HG02571 (cell line): ENCODE results near the gene VASH1.
"Not testable (repeated sequence)": the region's sequence is repeated elsewhere in the genome, so short reads cannot be mapped to it uniquely, and the experiment has no call there.

Experiments used
- ATAC-seq: cut with Tn5 transposase; IDR thresholded peaks from one replicate; pipeline ENCODE4 v1.9.1; 2021; ENCODE audit warnings: mild to moderate bottlenecking, moderate library complexity; ENCODE audit not compliant: unreplicated experiment

VASH1 gene

DNA sequence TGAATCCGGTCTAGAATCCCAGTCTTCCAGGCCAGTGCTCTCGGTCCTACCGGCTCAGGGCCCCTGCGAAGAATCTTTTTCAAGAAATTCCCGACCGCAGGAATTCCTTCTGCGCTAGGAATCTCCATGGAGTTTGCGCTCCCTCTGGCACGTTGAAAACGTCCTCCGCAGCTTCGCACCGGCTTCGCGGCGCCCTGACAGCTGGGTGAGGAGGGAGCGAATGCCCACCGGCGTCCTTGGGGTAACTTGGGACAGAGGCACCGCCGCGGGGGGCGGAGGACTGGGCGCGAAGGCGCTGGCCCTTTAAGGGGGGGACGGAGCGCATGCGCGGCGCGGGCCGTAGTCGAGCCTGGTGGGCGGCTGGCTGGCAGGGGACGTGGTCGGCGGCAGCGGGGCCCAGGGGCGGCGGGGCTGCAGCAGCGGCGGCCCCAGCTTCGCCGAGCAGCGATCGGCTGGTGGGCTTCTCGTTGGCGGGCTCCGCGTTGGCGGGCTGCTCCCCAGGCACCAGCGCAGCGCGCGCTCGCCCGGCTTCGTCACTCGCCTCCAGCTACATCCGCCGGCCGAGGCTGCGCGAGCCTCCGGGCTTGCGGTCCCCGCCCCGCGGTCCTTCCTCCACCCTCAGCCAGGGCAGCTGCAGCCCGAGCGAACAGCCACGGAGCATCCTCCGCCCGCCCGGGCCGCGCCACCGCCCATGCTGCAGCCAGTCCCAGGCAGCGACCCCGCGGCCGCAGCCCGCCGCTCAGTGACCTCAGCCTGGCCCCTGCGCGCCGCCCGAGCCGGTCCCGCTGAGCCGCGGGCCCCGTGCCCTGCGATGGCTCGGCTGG lies at the start of gene VASH1:
TSS of gene VASH1 (plus strand) at position 333 of the 824 bp plus-strand sequence. CDS start 1,354 bp downstream, outside the sequence.
- ATAC-seq: no peak

DNA sequence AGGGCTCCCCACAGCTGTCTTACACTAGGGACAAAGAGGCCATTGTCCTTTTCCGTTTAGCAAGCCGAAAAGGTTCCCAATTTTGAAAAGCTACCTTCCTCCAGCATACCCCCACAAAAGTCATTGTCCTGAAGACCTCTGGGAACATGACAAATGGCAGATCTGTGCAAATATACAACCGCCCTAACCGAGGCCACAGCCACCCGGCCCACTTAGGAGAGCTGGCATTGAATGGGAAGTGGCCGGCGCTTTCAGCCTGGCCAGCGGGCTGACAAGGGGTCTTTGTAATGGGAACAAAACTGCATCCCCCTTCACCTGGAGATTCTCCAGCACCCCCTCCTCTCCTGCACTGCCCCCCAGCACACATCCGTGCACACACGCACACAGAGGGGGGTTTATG lies 48.1 kb upstream of the VASH1 start:
- ATAC-seq: no peak

DNA sequence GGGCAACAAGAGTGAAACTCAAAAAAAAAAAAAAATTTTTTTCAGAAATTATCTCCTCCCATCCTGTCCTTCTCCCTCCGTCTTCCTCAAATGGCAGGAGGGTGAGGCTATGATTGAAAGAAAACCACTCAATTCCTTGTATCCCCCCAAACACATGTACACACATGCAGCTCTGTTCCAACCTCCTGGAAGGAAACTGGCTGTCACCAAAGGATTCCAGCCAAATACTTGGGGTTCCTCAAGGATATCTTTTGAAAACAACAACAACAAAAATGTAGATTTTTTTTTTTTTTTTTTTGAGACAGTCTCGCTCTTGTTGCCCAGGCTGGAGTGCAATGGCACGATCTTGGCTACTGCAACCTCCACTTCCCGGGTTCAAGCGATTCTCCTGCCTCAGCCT lies 46.8 kb upstream of the VASH1 start:
- no peak for ATAC-seq

DNA sequence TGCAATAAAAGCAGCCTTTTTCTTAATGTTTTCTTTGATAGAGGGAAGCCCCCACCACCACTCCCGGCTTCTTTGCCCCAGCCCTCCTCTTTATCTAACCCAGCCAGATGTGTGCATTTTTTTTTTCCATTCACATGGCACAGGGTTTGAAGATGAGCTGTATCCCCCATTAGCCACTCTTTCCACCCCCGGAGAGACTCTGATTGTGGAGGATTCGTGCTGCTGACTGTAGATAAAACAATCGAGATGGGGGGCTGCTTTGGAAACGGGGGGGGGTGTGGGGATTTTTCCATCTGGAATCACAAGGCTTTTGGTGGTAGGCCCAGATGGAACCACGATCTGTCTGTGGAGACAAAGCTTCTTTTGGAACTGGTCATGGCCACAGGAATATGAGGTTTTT lies 46.2 kb upstream of the VASH1 start:
- ATAC-seq: no peak

DNA sequence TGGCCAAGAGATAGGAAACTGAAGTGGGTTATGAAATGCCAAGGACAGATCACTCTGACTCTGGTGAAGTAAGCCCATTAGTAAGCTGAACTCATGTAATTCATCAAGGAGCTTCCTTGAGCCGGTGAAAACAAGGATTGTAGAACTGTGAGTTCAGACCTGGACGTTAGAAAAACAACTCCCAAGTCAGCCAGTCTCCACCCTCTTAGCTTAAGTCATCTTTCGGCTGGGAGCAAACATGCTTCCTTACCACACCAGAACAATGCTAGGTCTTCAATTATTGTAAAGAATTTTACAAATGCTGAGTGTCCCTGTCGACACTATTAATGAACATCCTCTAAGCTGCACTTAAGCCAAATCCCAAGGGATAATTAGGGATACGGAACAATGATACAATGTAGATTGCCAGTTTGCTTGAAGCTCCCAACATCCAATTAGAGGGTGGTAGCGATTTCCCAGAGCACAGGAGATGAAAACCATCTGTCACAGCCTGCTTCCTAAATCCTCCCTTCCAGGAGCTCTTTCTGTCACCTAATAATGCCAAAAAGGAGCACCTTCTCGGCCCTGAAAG lies 45.7 kb upstream of the VASH1 start:
- ATAC-seq: no peak

DNA sequence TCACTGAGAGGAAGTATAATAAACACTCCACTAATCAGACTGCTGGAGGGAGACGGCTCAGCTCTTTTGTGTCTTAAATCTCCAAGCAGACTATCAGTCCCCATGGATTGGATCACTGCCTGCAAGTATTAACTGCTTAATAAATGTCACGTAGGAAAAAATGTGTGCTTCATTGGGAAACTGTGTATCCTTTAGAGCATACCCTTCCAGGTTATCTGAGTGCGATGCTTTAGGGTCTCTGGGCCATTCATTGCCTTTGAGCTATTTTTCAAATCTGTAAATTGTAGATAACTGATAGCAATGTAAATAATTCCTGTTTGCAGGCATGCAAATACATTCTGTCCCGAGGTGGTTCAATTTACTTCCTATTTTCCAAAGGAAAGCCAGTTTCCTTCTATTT lies 45.0 kb upstream of the VASH1 start:
- no peak for ATAC-seq

DNA sequence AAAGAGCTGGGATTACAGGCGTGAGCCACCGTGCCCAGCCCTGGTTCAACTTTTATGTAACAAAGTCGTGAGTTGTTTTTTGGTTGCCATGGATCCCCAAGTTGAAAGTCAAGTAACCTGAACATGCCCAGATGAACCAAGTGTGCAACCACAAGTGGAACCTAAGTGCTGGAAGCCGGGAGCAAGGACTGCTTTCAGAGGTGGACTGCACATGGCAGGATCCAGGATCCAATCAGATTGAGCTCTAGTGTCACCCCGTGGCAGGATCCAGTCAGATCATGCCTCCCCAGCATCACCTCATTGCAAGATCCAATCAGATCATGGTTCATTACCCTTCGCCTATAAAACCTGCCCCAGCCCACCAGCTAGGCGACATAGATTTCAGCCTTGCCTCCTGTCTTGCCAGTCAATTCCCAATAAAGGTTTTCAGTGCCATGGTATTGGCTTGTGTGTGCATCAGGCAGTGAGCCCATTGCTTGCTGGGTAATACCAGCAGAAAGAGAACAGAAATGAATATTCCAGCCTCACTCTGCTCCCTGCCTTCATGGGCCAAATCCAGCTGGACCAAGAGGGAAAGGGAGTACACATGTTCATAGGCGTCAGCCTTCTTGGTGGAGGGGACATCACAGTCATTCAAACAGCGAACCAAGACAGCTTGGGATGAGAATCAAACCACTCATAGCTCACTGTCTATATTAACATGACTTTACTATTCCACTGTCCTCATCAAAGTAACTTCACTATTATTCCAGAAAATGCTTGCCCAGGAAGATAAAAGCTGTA lies 43.6 kb upstream of the VASH1 start:
- ATAC-seq: no peak

DNA sequence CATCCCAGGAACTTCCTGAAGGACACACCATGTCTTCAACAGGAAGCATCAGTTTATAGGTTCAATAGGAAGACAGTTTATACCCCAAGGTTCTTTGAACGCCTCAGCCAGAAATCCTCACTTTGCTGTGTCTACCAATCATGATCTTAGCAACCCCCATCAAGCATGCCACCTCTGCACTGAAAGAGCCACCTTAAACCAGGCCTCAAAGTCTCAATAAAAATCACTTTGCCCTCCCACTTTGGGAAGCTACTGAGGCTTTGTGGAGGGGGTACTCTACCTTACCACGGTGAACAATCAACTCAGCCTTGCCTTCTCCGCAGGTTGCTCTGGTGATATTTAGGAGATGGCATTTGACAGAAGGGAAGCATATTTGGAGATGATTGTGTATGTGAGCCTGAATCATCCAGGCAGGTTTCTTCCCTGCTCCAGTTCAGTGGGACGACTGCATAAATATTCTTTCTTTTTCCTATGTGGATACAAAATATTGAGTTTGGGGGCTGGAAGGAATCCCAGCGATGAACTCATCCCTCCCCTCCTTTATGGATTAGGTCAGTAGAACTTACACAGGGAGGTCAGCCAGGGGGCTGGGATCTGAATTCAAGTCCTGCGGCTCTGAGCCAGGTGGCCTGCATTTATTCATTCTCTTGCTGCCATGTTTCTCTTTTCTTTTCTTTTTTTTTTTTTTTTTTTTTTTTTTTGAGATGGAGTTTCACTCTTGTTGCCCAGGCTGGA lies 42.8 kb upstream of the VASH1 start:
- ATAC-seq: no peak

DNA sequence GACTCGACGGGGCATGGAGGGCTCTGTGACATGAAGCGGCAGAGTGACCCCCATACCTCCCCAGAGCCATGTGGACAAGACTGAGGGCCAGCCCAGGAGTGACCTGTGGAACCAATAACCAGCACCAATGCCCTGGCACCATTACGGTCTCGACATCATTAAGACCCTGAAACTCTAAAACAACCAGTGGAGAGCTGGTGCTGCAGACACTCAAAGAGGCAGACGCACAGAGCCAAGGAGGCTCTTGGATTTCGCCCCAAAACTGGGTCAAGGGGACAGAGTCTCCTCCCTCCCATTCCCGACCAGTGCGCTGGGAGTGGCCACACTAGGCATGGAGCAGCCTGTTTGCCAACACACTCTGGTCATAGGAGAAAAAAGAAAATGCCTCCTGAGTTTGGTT lies 41.6 kb upstream of the VASH1 start:
- ATAC-seq: no peak

DNA sequence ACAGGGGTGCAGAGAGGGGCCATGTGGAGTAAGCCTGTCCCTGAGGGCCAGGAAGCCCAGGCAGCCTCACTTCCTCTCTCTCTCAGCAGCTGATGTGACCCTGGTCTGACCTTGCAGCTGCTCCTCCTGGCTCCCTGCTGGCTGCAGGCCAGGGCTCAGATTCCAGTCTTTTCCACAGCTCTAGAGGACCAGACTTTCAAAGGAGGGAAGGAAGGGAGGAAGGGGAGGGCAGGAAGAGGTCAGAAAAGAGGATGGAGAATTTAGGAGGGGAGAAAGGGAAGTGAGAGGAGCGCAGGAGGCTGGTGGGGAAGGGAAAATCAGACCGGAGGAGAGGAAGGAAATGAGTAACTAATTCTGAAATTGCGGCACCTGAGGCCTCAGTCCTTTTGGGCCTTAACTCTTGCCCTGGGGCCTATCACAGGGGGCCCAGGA lies 40.9 kb upstream of the VASH1 start:
- no peak for ATAC-seq

DNA sequence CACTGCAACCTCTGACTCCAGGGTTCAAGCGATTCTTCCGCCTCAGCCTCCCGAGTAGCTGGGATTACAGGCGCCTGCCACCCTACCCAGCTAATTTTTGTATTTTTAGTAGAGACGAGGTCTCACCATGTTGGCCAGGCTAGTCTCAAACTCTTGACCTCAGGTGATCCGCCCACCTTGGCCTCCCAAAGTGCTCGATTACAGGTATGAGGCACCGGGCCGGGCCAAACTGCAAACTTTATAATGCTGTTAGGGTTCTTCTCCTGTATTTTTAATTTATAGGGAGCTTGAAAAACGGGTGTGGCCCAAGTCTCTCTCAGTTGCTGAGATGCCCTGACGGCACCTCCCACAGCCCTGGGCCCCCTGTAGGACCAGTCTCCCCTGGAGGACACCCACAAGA lies 39.8 kb upstream of the VASH1 start:
- not testable (repeated sequence) for ATAC-seq

DNA sequence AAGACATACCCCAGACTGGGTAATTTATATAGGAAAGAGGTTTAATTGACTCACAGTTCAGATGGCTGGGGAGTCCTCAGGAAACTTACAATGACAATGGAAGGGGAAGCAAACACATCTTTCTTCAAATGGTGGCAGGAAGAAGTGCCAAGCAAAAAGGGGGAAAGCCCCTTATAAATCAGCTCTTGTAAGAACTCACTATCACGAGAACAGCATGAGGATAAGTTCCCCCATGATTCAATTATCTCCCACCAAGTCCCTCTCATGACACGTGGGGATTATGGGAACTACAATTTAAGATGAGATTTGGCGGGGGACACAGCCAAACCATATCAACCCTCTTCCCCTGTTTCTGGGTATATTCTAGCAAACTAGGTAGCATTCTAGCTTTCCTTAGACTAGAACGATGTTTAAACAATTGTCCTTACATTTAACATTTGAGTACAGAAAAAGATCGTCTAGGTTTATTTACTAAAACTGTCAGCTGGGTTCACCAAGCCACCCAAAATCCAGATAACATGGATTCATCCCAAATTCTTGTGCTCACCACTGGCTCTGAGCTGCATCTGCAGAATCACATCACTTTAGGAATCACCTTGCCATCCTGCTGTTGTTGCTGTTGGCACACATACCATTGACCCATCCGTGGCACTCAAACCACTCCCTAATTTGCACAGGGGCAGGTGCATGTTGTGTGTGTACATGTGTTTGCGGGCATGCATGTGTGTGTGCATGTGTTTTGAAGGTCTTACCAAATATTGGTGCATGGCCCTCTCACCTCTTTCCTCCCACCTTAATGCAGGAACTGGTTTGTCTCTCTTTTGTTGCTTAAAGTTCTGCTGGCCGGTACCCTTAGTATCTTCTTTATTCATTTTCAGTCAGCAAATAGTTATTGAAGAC lies 36.4 kb upstream of the VASH1 start:
- ATAC-seq: no peak

DNA sequence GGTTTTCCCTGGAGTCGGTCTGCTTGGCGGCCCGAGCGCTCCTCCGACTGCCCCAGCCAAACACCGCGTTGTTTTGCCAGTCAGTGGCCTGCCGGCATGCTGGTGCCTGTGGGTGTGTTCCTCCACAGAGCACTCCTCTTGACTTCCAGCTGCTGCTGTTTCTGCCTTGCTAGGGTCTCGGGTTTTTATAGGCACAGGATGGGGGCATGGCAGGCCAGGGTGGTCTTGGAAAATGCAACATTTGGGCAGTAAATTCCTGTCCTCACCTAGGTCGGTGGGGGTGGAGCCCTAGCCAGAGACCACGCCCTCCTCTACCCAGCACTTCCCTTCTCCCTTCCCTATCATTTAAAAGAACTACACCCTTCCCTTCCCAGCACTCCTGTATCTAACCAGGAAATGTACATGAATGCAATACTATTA lies 34.7 kb upstream of the VASH1 start:
- no peak for ATAC-seq

DNA sequence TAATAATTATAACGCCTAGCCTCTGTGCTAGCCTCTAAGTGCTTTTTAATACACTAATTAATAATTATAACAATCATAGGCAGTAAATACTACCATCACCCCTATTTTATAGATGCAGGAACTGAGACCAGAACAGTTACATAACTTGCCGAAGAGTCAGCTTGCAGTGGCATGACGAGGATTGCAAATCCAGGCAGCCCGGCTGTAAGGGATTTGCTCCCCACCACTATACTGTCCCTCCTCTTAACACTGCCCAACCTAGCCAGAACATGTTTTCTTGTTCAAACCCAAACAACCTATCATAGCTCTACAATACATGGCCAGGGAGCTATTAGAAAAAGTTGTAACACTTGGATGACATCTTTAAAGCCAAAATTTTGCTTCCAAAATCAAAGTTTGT lies 33.9 kb upstream of the VASH1 start:
- no peak for ATAC-seq

DNA sequence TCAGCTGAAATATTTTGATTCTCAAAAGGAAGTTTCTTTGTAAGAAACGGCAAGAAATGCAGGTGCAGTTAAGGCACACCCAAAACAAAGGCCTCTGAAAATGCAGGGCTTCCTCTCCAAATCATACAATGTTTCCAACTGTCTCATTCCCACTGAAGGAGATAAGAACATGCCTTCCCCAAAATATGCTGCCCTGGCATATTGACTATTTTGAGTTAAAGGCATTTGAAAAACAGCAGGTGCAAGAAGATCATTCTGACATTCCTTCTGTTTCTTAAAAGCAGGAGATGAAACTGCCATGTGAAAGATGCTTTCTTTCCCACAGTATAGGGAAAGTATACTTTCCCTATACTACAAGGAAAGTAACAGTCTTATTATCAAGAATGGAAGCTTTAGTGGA lies 33.4 kb upstream of the VASH1 start:
- ATAC-seq: no peak

DNA sequence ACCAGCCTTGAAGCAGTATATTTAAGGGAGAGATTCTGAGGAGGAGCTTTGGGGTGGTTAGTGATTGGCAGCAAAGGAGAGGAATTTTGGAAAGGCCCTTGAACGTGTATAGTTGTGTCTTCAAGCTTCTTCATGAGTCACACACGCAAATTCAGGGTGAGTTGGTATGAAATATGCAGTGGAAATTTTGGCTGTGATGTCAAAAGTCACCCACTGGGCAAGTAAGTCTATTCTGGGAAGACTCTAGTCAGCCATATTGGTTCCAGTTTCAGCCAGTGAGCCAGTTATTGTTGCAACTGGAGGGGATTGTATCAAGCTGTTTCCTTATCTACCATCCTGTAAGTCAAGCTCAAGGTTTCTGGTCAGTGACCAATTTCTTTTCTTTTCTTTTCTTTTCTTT lies 32.0 kb upstream of the VASH1 start:
- no peak for ATAC-seq

DNA sequence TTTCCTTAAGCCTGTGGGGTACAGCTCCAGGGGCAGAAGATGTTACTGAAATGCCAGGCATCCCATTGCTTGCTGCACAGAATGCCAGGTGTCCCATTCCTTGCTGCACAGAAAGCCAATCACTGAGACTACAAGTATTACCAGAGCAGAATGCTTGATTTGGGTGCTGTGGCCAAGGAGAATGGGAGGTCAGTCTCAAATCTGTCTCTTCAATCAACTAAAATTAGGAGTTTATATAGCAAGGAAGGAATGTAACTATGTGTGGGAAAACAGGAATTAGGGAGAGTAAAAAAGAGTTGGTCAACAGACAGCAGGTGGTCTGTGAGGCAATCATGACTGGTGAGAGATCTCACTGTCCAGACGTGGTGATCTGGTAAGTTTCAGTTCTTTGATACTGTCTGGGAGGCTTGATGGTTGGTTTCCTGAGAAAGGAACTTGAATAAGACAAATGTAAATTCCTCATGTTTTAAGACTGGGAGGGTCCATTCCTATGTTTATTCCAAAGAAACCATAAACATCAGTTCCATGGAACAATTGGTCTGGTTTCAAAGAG lies 31.2 kb upstream of the VASH1 start:
- no peak for ATAC-seq

DNA sequence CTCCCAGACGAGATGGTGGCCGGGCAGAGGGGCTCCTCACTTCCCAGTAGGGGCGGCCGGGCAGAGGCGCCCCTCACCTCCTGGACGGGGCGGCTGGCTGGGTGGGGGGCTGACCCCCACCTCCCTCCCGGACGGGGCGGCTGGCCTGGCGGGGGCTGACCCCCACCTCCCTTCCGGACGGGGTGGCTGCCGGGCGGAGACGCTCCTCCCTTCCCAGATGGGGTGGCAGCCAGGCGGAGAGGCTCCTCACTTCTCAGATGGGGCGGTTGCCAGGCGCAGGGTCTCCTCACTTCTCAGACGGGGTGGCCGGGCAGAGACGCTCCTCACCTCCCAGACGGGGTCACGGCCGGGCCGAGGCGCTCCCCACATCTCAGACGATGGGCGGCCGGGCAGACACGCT lies 26.8 kb upstream of the VASH1 start:
- ATAC-seq: not testable (repeated sequence)

DNA sequence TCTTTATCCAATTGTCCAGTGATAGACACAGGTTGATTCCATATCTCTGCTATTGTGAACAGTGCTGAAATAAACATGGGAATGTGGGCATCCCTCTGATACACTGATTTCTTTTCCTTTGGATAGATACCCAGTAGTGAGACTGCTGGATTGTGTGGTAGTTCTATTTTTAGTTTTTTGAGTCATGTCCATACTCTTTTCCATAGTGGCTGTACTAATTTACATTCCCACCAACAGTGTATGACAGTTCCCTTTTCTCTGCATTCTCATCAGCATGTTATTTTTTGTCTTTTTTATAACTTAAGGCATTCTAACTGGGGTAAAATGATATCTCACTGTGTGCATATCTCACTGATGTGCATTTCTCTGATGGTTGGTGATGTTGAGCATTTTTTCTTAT lies 24.8 kb upstream of the VASH1 start:
- ATAC-seq: no peak

DNA sequence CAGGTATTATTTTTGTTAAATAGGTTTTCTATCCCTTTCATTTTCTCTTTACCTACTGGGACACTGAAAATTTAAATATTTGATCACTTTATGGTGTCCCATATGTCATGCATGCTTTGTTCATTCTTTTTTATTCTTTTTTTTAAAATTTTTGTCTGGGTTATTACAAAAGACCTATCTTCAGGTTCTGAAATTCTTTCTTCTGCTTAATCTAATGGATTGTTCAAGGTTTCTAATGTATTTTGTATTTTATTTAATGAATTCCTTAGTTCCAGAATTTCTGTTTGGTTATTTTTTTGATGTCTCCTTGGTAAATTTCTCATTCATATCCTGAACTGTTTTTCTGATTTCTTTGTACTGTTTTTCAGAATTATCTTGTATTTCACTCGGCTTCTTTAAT lies 20.2 kb upstream of the VASH1 start:
- ATAC-seq: no peak
